ENCODE results near the gene REM1.

The REM1 gene

GRCh38 chr20:31474097-31474436 is 1.0 kb upstream of the REM1 start:
- no peak for TF ChIP-seq CTCF (IDR thresholded peaks at IDR 0.05; ENCODE audit: control extremely low read depth, extremely low read depth, low read depth, missing control alignments)
- DNase-seq (ENCODE audit: extremely low spot score): peak; percentile 46
- POLR2A ChIA-PET: no interaction called here
- CTCF ChIA-PET: interaction anchor here (1.2 to 3.3 kb wide), 6 partner anchors 13 to 66 kb away, joined by 3 to 13 read pairs (median 5); partner anchors contain the start of gene HM13

- no peak for TF ChIP-seq CTCF (IDR thresholded peaks at IDR 0.05; ENCODE audit: control extremely low read depth, extremely low read depth, low read depth, missing control alignments)
- DNase-seq (ENCODE audit: extremely low spot score): no peak
- ChIA-PET POLR2A (no interaction called here), CTCF (interaction anchor here (1.1 to 3.3 kb wide), 4 partner anchors 11 to 137 kb away, joined by 3 to 13 read pairs (median 6); partner anchors contain the start of gene HM13)
Measured at GRCh38 chr20:31475472-31476293, 595 bp downstream of the REM1 start.

GRCh38 chr20:31476294-31476585 is 1.2 kb downstream of the REM1 start:
- no peak for TF ChIP-seq CTCF (IDR thresholded peaks at IDR 0.05; ENCODE audit: control extremely low read depth, extremely low read depth, low read depth, missing control alignments)
- ChIA-PET POLR2A (no interaction called here), CTCF (no interaction called here)
- DNase-seq (ENCODE audit: extremely low spot score): no peak

GRCh38 chr20:31476643-31477215 is 1.6 kb downstream of the REM1 start:
- ChIA-PET POLR2A (no interaction called here), CTCF (no interaction called here)
- TF ChIP-seq CTCF (IDR thresholded peaks at IDR 0.05; ENCODE audit: control extremely low read depth, extremely low read depth, low read depth, missing control alignments): no peak
- DNase-seq (ENCODE audit: extremely low spot score): no peak

GRCh38 chr20:31484001-31484400 is 8.9 kb downstream of the REM1 start:
- ChIA-PET CTCF (no interaction called here), POLR2A (no interaction called here)
- TF ChIP-seq CTCF (IDR thresholded peaks at IDR 0.05; ENCODE audit: control extremely low read depth, extremely low read depth, low read depth, missing control alignments): no peak
- DNase-seq (ENCODE audit: extremely low spot score): no peak

- no peak for TF ChIP-seq CTCF (IDR thresholded peaks at IDR 0.05; ENCODE audit: control extremely low read depth, extremely low read depth, low read depth, missing control alignments)
- ChIA-PET CTCF (interaction anchor here (0.9 to 2.8 kb wide), 3 partner anchors 10 to 18 kb away, joined by 3 to 8 read pairs (median 7); partner anchors contain the start of genes DEFB124 and REM1), POLR2A (no interaction called here)
- DNase-seq (ENCODE audit: extremely low spot score): no peak
Measured at GRCh38 chr20:31485450-31486339, 10.6 kb downstream of the REM1 start.

Data from GM10248 (cell line).